Tibial nerve (tissue), 4 donors: ENCODE data around the gene CFAP54.

Experiments
- EP300 ChIP-seq, 2 donors: sonication (generic); formaldehyde crosslinking; IDR thresholded peaks; one replicate each; pipeline ENCODE4 v1.6.1; 2017; ENCODE audit warnings: antibody characterized with exemption in 2 of 2, mild to moderate bottlenecking in 1 of 2
- POLR2A ChIP-seq, 2 donors: fragments of 450-650 bp; IDR thresholded peaks; one replicate each; pipeline ENCODE4 v1.6.1; 2017; ENCODE audit warnings: antibody characterized with exemption in 2 of 2, mild to moderate bottlenecking in 2 of 2, moderate library complexity in 2 of 2
- TF ChIP-seq, protein P1 (sequence below), 5 experiments: fragments of 200-600 bp in 3 of 5; fragments of 450-650 bp in 2 of 5; sonication (generic) in 3 of 5; IDR thresholded peaks; one replicate each; pipeline ENCODE4 v1.5.1; 2016 to 2019; ENCODE audit warnings: antibody characterized with exemption in 5 of 5, mild to moderate bottlenecking in 3 of 5, moderate library complexity in 2 of 5

DNA sequence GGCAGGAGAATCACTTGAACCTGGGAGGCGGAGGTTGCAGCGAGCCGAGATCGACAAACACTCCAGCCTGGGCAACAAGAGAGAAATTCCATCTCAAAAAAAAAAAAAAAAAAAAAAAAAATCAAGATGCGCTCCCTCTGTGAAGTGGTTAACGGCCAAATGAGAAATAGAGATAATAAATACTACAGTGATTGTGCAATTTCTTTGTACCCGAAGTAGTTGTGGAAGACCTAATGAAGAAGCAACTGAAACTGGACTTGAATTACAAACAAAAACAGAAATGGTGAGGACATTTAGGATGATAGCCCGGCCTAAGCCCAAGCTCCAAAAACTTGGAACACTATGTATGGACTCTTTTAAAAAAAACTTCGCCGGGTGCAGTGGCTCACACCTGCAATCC is 45.0 kb upstream of the CFAP54 start:
- TF ChIP-seq, protein P1, sequence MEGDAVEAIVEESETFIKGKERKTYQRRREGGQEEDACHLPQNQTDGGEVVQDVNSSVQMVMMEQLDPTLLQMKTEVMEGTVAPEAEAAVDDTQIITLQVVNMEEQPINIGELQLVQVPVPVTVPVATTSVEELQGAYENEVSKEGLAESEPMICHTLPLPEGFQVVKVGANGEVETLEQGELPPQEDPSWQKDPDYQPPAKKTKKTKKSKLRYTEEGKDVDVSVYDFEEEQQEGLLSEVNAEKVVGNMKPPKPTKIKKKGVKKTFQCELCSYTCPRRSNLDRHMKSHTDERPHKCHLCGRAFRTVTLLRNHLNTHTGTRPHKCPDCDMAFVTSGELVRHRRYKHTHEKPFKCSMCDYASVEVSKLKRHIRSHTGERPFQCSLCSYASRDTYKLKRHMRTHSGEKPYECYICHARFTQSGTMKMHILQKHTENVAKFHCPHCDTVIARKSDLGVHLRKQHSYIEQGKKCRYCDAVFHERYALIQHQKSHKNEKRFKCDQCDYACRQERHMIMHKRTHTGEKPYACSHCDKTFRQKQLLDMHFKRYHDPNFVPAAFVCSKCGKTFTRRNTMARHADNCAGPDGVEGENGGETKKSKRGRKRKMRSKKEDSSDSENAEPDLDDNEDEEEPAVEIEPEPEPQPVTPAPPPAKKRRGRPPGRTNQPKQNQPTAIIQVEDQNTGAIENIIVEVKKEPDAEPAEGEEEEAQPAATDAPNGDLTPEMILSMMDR (IDR thresholded peaks at IDR 0.05), result no peak
- no peak for TF ChIP-seq EP300 (IDR thresholded peaks at IDR 0.05)
- no peak for TF ChIP-seq POLR2A (IDR thresholded peaks at IDR 0.05)
